Stimulated activated naive CD4-positive, alpha-beta T cell (primary cell): ENCODE data around the gene MBP.

Experiments used
- DNase-seq, 6 experiments: peaks; one replicate each; lab custom pipeline; 2025; lab: John Stamatoyannopoulos, UW

Gene MBP

DNA sequence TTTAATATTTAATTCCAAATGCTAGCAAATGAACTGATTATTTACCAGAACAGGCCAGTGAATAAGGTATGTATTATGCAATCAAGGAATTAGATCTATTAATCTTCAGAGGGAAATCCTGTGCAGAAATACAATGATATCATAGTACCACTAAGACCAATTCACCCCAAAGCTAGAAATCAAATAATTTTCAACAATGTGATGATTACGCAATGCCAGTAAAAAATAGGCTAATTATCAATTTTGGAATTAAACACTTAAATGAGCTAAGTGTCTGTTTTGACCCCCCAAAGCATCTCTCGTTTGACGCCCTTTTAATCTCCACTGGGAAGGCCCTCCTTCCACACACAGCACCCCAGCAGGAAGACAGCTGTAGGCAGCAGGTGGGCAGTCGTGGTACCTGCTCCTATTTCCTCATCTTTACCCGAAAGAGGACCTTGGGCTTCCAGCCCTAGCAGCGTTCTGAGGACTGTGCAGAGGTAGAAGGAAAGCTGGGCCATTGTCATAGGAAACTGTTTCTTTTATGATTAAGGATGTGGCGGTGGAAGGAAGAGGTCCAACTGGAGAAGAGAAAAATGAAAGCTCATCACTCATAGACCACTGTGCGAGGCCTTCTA lies 84.7 kb downstream of the MBP start:
- no peak for DNase-seq

DNA sequence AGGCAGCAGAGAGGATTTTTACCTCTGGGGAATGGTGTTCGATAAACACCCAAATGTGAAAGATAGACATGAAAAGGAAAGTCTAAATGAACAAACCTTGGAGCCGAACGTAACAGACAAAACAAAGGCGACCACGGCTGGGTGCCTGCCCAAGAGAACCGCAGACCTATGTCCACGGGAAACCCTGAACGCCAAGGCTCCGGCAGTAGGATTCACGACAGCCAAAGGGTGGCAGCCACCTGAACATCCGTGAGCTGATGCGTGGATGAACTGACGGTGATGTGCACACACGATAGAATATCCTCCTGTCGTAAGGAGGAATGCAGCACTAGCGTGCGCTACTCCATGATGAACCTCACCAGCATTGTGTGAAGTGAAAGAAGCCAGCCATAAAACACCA lies 85.6 kb downstream of the MBP start:
- no peak for DNase-seq

DNA sequence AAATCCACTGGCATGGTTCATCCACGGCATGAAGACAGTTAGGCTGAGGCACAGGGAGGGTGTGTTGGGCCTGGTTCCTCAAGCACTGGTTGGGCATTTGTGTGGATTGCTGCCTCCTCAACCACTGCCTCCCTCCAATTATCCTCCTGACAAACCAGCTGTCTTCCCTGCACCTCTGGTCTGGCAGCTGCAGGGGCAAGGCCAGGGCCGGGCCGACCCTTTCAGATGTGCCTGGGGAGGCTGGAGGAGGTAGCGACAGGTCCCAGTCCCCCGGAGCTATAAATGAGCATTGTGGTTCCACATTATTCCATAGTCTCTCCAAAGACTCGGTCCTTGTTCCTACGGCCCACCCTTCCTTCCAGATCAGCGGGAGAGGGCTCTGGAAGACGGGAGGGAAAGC lies 86.2 kb downstream of the MBP start:
- no peak for DNase-seq

GRCh38 chr18:77045677-77046076 lies 86.9 kb downstream of the MBP start:
- no peak for DNase-seq

GRCh38 chr18:77044866-77045664 lies 87.5 kb downstream of the MBP start:
- DNase-seq: no peak

GRCh38 chr18:77043541-77044280 lies 88.9 kb downstream of the MBP start:
- no peak for DNase-seq

DNA sequence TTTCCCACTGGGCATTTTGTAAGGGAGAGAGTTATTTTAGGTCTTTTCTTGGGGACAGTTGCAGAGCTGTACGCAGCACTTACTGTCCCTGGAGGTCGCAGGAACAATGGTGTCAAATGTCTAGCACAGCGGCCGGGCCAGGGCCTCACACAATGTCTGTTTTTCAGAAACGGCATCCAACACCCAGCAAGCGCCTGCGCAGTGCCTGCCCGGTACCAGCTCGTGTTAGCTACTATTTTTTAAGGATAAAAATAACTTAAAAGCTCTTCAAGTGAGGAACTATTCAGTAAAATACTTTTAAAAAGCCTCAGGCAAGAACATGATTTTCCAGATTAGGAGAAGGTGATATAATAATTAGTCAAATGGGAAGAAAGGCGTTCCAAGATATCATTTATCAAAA lies 90.0 kb downstream of the MBP start:
- no peak for DNase-seq

DNA sequence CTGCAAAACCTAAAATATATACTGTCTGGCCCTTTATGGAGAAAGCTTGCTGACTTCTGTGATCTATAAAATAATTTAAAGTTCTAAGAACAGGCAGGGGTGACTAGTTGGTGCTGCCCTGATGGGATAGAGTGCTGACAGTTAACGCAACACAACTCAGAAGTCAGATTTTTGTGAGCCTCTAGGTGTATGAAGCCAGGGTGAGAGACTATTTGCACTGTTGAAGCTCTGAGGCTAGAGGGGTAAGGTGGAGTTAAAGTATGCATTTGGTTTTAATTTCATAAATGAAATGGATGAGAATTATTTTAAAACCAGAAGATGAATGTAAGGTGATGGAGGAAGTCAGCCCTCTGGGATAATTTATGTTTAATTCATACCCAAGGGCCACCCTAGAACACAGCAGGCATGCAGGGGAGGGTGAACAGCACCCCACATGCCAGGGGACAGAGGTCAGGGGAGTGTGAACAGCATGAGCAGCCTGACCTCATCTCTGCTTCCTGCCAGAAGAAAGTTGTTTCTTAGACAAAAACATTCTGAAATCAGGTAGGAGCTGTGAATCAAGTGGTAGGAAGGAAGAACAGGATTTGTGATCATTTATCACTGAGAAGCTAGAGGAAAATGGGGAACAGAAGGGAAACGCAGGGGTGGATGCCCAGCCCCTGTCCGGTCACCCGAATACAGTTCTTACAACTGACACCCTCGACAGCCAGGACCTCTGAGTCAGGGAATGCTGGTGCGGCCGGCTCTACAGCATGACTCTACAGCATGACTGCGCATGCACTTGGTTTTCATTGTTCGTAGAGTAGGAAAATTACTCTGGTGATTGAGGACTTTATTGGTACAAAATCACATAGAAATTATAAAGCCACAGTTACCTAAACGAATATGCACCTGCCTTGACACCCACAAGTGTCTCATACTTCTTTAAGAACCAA lies 93.1 kb downstream of the MBP start:
- DNase-seq: no peak

GRCh38 chr18:77038182-77038858 lies 94.3 kb downstream of the MBP start:
- DNase-seq: no peak

DNA sequence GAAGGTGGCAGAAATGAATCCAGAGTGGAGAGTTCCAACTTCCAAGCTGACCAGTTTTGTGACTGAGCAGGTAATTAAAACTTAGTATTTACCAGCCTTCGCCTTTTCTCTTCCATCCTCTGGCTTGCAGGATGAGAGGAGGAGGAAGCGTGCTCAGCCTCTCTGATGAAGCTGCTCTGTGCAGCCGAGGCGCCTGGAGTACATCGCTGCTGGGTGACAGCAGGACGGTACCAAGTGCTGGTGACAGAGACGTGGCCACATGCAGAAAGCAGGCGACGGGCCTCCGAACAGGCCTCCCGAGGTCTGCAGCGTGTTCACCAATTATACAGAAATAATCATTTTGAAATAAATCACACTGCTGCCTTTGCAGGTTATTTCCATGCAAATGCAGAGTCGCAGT lies 95.0 kb downstream of the MBP start:
- DNase-seq: no peak

DNA sequence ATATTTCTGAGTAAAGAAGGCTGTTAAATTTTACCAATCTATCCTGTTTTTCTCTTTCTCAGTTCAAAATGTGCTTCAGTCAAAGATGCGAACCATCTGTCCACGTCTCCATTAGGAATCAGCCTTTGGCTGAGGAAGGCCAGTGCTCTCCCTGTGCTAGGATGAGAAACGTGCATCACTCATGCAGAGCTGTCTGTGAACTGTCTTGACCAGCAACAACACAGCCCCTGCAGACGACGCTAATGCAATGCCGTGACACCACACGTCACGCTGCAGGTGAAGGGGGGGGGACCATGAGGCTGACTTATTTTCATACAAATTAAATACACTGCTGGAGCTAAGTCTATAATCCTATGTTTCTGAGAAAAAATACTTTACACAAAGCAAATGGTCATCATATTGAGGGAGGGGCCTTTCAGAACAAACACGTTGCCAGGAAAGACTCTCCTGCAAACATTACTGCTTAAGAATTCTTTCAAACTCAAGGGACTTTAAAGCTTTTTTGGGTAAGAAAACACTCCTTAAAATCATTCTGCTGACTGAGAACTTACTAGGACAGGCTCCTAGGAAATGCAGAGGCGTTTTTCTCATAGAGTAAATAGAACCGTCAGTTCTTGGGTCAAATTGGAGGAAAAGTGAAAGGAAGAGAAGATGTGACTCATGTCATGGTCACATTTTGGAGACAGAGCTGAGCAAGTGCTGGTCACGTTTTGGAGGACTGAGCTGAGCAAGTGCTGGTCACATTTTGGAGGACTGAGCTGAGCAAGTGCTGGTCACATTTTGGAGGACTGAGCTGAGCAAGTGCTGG lies 97.0 kb downstream of the MBP start:
- no peak for DNase-seq

DNA sequence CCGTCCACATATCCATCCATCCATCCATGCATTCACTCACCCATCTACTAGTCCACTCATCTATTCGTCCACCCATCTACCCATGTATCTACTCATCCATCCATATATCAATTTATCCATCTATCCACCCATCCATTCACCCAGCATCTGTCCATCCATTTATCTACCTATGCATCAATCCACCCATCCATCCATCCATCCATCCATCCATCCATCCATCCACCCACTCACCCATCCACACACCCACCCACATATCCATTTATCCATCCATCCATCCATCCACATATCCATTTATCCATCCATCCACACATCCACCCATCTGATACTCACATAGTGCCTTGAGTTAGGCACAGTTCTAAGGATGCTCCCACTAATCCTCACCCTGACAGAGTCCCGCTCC lies 99.0 kb downstream of the MBP start:
- no peak for DNase-seq

GRCh38 chr18:77032181-77032701 lies 100.3 kb downstream of the MBP start:
- no peak for DNase-seq

- no peak for DNase-seq
Observed at GRCh38 chr18:77031662-77032061, 100.9 kb downstream of the MBP start.

GRCh38 chr18:77030201-77030600 lies 102.4 kb downstream of the MBP start:
- DNase-seq: no peak

DNA sequence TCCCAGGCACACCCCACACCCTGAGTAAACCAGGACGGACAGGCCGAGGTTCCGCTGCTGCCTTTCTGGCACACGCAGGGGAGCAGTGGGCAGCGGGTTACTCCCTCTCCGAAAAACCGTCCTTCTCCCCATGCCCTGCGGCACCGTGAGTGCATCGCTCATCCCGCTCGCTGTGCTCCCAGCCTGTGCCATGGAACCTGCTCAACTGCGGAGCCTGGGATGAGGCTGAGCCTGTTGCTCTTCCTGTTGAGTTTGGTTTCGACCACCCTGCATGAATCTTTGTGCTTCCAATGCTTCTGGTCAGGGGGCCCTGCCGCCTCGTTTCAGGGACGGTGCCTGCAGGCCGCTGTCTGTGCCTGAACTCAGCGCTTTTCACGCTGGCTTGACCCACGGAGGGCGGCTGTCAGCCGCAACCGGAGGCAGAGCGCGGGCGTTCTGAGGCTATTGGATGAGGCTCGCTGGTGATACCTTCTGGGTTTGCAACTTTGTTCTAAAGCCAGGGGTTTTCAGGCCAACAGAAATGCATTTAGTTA lies 106.7 kb downstream of the MBP start:
- no peak for DNase-seq

GRCh38 chr18:77025123-77025522 lies 107.5 kb downstream of the MBP start:
- DNase-seq: no peak

DNA sequence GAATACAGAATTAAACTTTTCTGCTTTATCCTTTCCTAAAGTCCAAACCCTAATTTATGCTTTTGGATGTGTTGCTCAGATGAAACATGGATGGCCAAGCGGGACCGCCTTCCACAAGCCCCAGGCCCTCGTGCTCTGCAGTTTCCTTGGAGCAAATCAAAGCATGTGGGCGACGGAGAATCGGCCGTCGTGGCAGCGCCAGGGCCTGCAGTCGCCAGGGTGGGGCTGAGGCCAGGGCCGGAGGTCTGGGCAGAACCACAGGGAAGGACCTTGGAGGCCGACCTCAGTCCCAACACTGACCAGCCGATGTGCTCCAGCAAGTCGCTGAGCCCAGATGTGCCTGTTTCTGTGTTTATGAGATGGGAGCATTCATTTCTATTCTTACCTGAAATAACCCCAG lies 108.1 kb downstream of the MBP start:
- no peak for DNase-seq

DNA sequence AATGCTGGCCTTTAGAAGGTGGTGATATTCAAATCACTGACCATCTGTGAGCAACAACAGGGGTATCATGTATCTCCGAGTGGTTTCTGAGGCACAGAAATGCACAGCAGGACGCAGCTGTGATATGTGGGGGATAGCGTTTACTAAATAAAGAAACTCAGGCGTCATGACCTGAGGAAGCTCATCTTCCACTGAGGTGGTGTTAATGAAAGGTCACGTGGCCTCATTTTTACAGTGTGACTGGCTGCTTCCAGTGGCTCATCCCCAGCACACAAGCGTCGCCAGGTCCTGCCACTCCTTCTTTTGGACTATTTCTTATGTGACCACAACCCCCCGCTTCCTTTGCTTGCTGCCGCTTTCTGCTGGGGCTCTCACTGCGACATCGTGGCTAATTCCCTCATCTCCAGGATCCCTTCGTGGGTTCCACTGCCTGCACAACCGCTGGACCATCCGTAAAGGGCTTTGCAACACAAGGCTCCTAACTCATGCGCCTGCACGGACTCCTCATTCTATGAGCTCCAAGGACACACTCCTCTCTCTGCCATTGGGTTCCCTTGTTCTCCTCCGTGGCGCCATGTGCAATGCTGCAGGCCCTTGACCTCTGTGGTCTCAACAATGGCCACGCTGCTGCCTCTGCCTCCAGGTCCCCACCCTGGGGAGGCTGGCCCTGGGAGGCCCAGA lies 109.3 kb downstream of the MBP start:
- no peak for DNase-seq

GRCh38 chr18:77022556-77022955 lies 110.0 kb downstream of the MBP start:
- no peak for DNase-seq
